ENCODE data around the gene ABCD2.
"Not testable (repeated sequence)": the region's sequence is repeated elsewhere in the genome, so short reads cannot be mapped to it uniquely, and the experiment has no call there.

Gene ABCD2

DNA sequence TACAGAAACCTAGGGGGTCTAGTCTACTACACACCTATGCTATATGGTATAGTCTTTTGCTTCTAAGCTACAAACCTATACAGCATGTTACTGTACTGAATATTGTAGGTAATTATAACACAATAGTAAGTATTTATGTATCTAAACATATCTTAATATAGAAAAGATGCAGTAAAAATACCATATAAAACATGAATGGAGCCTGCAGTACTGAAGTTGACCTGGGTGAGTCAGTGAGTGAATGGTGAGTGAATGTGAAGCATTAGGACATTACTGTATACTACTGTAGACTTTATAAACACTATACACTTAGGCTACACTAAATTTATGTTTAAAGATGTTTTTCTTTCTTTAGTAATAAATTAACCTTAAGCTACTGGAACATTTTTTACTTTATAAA lies 13.1 kb upstream of the ABCD2 start:
- DNase-seq (ENCODE audit: low read depth): no peak
- no peak overlapping the region for H3K4me3 ChIP-seq (ENCODE audit: low read length)
- TF ChIP-seq, protein P1, sequence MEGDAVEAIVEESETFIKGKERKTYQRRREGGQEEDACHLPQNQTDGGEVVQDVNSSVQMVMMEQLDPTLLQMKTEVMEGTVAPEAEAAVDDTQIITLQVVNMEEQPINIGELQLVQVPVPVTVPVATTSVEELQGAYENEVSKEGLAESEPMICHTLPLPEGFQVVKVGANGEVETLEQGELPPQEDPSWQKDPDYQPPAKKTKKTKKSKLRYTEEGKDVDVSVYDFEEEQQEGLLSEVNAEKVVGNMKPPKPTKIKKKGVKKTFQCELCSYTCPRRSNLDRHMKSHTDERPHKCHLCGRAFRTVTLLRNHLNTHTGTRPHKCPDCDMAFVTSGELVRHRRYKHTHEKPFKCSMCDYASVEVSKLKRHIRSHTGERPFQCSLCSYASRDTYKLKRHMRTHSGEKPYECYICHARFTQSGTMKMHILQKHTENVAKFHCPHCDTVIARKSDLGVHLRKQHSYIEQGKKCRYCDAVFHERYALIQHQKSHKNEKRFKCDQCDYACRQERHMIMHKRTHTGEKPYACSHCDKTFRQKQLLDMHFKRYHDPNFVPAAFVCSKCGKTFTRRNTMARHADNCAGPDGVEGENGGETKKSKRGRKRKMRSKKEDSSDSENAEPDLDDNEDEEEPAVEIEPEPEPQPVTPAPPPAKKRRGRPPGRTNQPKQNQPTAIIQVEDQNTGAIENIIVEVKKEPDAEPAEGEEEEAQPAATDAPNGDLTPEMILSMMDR (conservative IDR thresholded peaks at IDR 0.05; ENCODE audit: low read length): no peak

DNA sequence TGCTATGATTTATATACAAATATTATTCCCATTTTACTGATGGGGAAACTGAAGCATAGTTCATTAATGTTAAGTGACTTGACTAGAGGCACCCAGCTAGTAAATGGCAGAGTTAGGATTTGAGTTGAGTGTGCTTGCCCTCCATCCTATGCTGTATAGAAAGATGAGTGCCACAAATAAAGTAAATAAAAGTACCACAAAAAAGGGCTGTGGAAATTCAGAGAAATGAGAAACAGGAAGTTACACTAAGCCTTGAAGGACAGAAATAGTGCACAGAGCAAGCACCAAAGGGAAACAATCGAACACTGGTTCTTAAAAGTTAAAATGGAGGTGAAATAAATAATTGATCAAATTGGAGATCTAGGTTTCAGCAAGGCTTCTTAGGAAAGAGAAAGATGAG lies 9.2 kb upstream of the ABCD2 start:
- no peak overlapping the region for H3K4me3 ChIP-seq (ENCODE audit: low read length)
- no peak for DNase-seq (ENCODE audit: low read depth)
- TF ChIP-seq, protein P1 (conservative IDR thresholded peaks at IDR 0.05; ENCODE audit: low read length): no peak

DNA sequence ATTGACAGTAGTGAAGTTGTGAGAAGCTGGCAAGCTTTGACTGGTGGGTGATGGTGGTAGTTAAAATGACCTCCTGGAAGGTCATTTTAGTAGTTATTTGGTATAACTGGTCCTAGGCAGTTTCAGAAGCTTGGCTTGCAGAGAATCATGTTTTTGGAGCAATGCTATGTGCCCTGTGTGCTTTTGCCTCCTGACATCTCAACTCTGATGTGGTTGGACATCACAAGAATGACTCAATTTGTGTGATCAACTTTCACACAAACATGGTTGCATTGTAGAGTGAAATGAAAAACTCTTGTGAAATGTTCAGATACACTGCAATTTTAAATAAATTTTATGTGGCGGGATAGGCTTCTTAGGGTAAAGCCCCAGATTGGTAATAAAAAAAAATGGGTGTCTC lies 8.3 kb upstream of the ABCD2 start:
- H3K4me3 ChIP-seq (ENCODE audit: low read length): no peak overlapping the region
- no peak for DNase-seq (ENCODE audit: low read depth)
- TF ChIP-seq, protein P1 (conservative IDR thresholded peaks at IDR 0.05; ENCODE audit: low read length): no peak

DNA sequence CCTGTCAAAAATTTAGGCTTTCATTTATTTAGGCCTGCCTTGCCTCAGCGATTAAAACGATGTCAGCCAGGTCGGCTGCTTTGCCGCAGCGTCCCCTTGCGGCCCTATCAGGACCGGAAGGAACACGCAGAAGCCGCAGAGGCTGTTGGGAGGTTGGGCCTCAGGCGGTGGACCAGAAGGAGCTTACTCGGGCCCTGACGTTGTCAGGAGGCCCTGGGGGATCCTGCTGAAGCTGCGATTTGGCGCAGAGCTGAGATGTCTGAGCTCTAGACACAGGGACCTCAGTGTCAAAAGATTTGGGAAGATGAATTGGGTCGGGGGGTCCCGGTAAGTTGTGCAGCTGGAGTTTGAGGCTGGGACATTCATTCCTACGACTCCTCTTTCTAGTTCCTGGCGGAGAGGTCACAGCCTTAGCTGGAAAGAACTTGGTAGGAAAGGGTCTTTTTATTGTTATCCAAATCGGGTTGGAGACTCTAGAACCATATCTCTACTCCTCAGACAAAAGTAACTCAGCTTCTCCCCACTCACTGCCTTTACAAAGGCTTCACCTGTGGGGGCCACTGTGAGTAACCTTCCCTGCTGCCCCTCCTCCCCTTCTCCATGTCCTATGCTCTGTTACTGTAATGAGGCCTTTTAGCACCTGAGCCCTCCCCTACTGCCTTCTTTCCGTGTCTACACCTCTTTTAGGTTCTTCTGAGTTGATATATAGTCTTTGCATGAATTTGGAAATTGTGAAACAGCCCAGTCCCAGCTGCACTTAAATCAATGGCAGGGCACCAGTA lies 6.6 kb upstream of the ABCD2 start:
- H3K4me3 ChIP-seq (ENCODE audit: low read length): no peak overlapping the region
- no peak for DNase-seq (ENCODE audit: low read depth)
- TF ChIP-seq, protein P1 (conservative IDR thresholded peaks at IDR 0.05; ENCODE audit: low read length): no peak

DNA sequence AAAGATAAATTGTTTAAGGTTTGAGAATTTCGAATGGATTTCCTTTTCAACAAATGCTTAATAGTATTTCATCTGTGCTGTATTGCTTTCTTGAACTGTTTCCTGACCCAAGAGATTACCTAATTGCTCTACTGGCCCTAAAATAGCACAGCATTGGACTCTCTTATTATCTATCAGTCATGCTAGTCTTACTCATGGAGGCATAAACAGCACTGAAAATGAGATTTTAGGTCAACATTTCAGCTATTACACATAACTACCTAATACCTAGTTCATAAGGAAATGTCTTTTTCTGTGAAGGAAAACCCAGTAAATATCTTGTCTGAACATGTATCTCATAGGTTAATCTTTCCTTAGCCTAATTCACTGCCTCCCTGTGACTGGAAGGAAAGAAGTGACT lies 4.3 kb upstream of the ABCD2 start:
- H3K4me3 ChIP-seq (ENCODE audit: low read length): no peak overlapping the region
- DNase-seq (ENCODE audit: low read depth): no peak
- TF ChIP-seq, protein P1 (conservative IDR thresholded peaks at IDR 0.05; ENCODE audit: low read length): no peak

DNA sequence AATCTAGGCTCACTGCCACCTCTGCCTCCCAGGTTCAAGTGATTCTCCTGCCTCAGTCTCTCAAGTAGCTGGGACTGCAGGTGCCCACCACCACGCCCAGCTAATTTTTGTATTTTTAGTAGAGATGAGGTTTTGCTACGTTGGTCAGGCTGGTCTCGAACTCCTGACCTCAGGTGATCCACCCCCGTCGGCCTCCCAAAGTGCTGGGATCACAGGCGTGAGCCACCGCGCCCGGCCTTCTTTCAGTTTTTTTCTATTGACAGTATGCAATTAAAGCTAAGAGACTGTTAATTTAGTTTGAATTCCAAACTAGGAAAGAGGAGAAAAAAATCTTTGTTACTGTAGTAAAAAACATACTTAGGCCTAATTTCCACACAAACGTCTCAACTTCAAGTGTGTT lies 3.6 kb upstream of the ABCD2 start:
- not testable (repeated sequence) for DNase-seq (ENCODE audit: low read depth); H3K4me3 ChIP-seq (ENCODE audit: low read length)

DNA sequence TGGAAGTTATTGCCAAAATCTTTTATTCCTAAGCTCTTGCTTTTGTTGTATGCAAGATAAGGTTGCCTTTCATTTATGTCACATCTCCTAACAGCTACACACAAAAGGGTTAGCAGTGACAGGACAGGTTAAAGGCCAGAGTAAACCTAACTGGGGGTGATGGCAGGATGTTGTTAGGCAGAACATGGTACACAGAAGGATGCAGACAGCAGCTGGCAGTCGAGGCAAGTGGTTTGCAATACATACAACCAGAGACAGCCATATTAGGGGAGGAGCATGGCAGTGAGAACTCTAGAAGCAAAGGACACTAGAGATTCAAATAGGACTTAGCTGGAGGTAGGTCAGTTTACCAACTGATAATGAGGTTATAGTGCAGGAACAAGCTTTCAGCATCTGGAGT lies 2.7 kb upstream of the ABCD2 start:
- TF ChIP-seq, protein P1 (conservative IDR thresholded peaks at IDR 0.05; ENCODE audit: low read length): no peak
- H3K4me3 ChIP-seq (ENCODE audit: low read length): no peak overlapping the region
- no peak for DNase-seq (ENCODE audit: low read depth)

All from AG10803 (cell line).